HG03439 (cell line): ENCODE measurements around the gene YY2.
"Not testable (repeated sequence)": the region's sequence is repeated elsewhere in the genome, so short reads cannot be mapped to it uniquely, and the experiment has no call there.

Experiments used
- ATAC-seq: cut with Tn5 transposase; IDR thresholded peaks from one replicate; pipeline ENCODE4 v1.9.1; 2021; ENCODE audit warnings: mild to moderate bottlenecking, moderate library complexity; ENCODE audit not compliant: unreplicated experiment

YY2 gene

DNA sequence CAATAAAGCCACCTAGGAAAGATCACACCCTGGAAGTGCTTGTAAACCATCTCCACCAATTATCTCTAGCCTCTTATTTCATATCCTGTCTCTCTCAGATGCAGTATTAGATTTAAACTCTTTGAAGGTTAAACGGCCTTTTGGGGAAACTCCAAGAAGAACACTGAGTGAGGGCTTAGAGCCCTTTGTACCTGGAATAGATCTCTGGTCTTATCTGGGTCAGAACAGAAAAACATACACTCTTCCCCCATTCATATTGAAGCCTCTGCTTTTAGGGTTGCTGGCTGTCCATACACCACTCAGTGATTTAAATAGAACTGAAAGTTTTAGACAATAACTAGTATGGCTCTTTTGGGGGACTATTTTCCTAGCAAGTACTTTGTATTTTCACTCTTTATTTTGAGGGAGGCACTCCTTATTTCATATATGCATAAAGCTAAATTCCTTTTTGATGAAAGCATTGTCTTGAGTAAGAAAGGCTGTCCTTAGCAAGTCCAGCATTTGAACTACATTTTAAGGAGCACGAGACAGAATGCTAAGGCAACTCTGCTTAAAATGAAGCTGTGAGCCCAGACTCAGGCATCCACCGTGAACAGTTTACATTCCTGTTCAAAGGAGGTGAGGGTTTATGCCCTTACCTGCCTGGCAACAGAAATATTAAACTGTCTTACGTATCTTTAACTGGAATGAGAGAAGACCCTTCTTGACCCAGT is 17.4 kb downstream of the YY2 start:
- no peak for ATAC-seq

GRCh38 chrX:21874182-21874581 is 18.4 kb downstream of the YY2 start:
- ATAC-seq = not testable (repeated sequence)

GRCh38 chrX:21875013-21875412 is 19.2 kb downstream of the YY2 start:
- ATAC-seq = no peak

- ATAC-seq = no peak
Observed at GRCh38 chrX:21881881-21882574, 26.2 kb downstream of the YY2 start.

DNA sequence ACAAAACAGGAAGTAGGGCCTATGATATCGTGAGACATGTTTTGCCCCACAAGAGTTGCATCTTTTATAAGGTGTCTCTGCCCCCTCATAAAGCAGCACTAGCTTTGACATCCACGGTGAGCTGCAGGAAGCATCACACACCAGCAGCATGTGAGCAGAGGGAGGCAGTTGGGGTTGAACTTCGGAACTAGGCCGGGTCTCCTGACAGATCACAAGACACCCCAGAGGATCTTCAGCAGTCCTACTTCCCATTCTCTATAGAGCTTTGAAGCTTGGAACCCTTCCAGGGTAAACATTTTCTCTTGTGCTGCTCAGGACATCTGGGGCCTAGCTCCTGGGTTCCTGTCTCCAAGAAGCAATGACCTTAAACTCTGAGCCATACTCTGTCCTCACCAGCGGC is 27.5 kb downstream of the YY2 start:
- no peak for ATAC-seq

GRCh38 chrX:21885568-21885967 is 29.8 kb downstream of the YY2 start:
- ATAC-seq = no peak

GRCh38 chrX:21905313-21905712 is 49.5 kb downstream of the YY2 start:
- ATAC-seq = no peak

GRCh38 chrX:21905953-21906352 is 50.2 kb downstream of the YY2 start:
- ATAC-seq = no peak

DNA sequence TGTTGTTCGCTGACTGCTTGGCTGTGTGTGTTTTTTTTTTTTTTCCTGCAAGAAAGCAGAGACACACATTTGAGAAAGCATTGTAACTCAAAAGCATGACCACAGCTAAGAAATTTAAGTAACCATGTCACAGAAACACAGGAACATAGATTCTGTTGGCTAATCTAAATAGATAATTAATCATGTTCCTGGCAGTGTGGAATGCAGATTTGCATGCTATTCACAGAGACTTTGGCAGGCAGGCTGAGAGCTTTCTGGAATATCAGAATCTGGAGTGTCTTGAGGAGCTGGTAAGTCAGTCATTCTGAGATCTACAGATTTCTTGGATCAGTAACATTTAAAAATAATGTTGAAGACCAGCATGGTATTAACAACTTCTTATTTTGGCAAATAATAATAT is 51.5 kb downstream of the YY2 start:
- no peak for ATAC-seq
